NCI-H82 treated with DMSO at 0.1 percent for 48 hours (cell line): ENCODE data around the gene FIZ1.

Source experiments
- DNase-seq: peaks from one replicate; lab custom pipeline; 2025; ENCODE audit not compliant: unreplicated experiment; lab: John Stamatoyannopoulos, UW

The FIZ1 gene

DNA sequence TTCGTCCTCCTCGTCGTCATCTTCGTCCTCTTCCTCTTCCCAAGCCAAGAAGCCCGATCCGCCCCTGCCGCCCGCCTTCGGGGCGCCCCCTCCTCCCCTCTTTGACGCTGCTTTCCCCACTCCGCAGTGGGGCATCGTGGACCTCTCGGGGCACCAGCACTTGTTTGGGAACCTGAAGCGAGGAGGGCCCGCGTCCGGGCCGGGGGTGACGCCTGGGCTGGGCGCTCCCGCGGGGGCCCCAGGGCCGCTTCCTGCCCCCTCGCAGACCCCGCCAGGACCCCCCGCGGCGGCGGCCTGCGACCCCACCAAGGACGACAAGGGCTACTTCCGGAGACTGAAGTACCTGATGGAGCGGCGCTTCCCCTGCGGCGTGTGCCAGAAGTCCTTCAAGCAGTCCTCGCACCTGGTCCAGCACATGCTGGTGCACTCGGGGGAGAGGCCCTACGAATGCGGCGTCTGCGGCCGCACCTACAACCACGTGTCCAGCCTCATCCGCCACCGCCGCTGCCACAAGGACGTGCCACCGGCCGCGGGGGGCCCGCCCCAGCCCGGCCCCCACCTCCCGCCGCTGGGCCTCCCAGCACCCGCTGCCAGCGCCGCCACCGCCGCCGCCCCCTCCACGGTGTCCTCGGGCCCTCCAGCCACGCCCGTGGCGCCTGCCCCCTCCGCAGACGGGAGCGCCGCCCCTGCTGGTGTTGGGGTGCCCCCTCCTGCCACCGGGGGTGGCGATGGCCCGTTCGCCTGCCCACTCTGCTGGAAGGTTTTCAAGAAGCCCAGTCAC is 14.8 kb upstream of the FIZ1 start:
- DNase-seq, result no peak

DNA sequence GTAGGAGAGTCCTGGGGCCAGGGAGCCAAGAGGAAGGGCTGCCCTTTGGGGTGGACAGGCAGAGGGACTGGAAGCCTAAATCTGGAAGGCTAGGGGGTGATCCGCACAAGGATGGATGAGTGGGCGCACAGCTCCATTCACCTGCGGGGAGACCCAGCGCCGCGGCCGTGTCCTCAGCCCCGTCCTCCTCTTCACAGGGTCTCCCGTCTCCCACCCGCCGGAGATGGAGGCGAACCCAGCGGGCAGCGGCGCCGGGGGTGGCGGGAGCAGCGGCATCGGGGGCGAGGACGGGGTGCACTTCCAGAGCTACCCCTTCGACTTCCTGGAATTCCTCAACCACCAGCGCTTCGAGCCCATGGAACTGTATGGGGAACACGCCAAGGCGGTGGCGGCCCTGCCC is 14.1 kb upstream of the FIZ1 start:
- DNase-seq, result no peak

DNA sequence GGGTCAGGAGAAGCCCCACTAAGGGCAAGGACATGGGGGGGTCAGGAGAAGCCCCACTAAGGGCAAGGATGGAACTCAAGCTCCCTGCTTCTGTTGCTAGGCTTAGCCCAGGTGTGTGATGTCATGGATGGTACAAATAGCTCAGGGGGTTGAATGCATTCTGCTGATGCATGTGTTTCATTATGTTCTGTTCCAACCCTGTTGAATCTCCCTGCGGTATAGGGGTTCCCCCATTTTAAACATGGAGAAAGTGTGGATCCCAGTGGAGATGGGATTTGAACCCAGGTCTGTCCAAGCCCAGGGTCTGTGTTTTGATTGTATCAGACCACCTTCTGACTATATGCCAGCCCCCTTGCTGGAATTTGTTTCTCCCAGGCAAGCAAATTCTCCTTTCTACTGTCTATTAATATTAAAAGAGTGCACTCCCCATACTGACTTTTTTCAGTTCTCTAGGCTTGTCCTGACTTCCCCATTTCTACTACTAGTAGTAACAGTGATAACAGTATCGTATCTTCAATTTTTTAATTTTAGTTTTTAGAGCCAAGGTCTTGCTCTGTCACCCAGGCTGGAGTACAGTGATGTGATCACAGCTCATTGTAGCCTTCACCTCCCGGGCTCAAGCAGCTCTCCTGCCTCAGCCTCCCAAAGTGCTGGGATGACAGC is 12.8 kb upstream of the FIZ1 start:
- no peak for DNase-seq

DNA sequence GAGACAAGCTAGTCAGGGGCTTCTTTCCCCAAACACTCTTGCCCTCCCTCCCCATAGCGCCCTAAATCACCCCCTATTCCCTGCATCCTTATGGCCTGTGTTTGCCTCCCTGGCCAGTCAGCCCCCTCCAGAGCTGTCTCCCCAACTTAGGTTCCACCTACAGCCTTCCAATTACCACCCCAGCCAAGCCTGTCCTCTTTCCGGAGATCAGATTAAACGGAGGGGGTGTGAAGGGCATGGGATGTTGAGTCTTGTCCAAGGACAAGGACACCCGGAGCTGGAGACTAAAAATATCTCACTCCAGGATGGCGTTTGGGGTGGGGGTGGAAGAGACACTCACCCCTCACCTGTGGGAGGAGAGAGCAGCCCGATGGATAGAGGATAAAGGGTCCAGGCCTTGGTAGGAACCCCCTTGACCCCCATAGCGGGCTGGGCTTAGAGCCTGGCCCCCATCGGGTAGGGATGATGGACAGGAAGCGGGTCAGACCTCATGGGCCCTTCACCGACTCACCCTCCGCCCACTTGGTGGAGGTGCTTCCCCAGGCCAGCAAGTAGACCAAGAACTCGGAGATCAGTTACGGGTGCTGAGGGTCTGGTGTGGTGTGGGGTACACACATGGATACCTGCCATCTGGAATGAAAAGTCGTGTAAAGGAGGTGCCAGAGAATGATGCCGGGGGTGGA is 12.1 kb upstream of the FIZ1 start:
- no peak for DNase-seq

DNA sequence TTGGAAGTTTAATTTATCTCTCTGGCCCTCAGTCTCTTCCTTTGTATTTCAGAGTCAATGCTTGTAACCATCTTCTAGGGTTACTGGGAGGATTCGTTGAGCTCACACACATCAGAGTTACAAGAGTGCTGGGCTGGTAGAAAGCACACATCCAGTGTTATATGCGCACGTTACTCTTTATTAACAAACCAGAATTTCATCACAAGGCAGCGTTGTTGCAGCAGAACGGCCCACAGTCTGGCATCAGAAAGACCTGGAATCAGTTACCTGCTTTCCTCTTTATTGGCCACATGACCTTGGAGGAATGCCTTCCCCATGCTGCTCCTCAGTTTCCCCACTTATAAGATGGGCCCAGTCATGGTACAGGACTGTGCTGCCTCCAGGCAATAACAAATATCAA is 10.0 kb upstream of the FIZ1 start:
- DNase-seq, result no peak

DNA sequence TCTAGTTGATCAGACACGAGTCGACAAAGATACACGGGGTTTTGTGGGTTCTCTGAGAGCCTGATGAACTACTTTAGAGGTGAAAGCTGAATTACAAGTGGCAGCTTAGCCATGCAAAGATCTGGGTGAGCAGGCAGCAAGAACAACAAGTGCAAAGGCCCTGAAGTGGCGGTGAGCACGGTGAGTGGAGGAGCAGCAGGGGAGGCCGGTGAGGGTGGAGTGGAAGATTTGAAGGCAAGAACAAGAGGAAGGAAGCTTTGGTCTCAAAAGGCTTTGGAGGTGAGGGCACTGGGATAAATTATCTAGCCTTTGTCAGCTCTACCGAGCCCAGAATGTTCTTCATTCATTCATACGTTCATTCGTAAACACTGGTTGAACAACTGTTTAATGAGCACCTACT is 7.5 kb upstream of the FIZ1 start:
- no peak for DNase-seq

DNA sequence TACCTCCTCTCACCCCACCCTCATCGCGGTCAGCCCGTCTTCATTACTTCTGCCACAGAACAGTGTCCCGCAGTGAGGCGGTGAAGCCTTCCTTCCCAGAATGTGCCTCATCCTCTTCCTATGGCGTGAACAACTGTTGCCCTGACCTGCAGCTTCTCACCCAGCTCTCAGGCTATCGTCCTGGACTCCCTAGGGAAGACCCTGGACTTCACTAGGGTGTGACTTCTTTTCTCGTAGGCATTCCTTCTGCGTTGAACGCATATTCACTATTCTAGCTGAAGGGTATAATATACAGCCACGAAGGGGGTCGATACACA is 7.1 kb upstream of the FIZ1 start:
- no peak for DNase-seq

DNA sequence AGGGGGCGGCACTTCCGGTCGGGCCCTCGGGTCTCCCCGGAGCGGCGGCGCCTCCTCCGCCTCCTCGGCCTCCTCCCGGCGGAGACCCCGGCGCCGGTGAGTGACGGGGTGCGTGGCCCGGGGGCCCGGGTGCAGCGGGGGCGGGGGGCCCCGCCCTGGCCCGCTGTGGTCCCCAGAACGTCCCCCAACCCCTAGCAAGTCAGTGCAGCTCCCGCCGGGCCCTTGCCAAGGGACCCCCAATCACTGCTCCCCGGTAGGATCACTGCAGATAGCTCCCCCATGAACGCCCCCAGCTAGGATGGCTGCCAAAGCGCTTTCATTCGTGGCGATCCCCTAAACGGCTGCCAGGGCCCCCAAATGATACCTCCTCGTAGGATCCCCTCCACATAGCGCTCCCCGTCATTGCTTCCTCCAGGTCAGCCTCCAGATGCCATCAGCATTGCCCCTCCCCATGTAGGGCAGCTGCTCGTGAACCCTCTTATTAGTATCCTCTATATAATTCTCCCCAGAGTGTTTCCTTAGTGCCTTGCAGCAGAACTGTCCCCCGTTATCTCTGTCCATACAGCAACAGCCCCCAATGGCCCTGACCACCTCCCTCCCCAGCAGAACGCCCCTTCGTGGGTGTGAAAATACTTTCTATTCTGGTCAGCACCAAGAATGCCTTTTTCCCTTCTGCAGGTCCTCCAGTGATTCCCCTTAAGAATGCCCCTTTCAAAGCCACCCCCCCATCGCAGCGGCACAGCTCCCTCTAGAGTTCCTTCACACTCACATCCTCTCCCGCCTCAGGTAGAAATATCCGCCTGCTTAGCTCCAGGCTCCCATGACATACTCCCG is 6.5 kb upstream of the FIZ1 start, which contains the start of gene ZNF865:
Gene ZNF865 (plus strand): TSS at position 11 of the 834 bp plus-strand sequence. CDS start 7,972 bp downstream, outside the sequence.
- peak; percentile 75 for DNase-seq

DNA sequence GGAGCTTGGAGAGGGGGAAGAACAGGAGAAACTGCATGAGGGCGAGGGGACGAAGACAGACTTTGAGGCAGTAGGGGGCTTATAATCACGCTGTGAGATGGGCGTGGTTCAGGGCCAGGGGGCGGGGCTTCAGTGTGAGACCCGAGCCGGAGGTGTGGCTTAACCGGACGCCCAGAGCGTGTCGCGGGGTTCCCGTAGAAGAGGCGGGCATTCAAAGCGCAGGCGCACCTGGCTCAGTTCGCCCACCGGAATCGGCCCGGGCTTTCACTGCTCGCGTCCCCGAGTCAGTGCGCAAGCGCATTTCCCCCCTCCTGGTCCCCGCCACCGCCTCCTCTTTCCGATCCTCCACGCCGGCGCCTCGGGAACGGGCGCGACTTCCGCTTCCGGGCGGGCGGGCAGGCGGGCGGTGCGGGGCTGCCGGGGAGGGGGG is 5.9 kb upstream of the FIZ1 start:
- peak; percentile 97 for DNase-seq

DNA sequence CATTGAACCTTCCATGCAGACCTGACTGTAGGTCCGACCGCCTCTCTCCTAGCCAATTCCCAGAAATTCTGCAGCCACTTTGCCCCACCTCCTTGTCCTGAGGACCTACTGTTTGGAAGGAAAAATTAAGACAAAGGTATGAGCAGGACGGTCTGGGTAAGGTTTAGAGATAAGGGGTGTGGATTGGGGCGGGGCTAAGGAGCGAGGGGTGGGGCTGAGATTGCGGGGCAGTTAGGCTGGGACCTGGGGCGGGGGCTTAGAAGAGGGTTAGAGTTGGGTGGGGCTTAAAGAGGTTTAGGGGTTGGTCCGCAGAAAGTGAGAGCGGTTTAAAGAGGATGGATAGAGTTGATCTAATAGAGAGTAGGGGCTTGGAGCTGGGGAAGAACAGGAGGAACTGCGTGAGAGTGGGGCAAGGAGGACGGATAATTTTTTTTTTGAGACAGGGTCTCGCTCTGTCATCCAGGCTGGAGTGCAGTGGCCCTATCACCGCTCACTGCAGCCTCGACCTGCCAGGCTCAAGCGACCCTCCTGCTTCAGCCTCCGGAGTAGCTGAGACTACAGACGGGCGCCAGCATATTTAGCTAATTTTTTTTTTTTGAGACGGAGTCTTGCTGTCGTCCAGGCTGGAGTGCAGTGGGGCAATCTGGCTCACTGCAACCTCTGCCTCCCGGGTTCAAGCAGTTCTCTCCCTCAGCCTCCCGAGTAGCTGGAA is 4.4 kb upstream of the FIZ1 start:
- no peak for DNase-seq

DNA sequence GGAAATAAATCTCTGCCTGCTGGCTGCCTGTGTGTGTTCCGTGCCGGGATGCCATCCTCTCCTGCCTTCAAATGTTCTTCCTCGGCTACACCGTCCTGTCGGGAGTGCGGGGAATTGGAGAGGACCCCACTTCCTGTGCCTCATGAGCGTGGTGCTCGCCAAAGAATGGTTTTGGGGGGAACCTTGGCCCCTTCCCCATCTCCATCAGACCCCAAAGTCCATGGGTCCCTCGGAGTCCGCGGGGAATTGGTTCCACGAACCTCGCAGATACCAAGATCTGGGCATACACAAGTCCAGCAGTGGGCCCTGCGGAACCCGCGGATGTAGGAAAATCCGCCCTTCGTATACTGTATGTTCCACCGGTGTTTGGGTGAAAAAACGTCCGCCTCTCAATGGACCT is 3.8 kb upstream of the FIZ1 start:
- DNase-seq, result no peak

DNA sequence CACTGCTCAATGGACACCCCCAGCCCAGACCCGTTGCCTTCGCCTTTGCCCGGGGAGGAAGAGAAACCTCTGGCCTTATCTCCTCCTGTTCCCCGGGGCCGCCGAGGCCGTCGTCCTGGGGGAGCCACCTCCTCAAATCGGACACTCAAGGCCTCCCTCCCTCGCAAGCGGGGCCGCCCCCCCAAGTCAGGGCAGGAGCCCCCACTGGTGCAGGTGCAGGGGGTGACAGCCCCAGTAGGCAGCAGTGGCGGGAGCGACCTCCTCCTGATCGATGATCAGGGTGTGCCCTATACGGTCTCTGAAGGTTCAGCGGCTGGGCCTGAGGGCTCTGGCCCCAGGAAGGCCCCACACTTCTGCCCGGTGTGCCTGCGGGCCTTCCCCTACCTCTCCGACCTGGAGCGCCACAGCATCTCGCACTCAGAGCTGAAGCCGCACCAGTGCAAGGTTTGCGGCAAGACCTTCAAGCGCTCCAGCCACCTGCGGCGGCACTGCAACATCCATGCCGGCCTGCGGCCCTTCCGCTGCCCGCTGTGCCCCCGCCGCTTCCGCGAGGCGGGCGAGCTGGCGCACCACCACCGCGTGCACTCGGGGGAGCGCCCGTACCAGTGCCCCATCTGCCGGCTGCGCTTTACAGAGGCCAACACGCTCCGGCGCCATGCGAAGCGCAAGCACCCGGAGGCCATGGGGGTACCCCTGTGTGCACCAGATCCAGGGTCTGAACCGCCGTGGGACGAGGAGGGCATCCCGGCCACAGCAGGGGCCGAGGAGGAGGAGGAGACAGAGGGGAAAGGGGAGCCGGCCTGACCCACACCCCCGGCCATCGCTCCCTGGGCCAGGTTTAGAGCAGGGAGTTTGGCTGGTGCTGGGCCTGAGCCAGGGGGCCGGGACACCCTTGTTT is 3.0 kb upstream of the FIZ1 start:
- DNase-seq, result no peak

DNA sequence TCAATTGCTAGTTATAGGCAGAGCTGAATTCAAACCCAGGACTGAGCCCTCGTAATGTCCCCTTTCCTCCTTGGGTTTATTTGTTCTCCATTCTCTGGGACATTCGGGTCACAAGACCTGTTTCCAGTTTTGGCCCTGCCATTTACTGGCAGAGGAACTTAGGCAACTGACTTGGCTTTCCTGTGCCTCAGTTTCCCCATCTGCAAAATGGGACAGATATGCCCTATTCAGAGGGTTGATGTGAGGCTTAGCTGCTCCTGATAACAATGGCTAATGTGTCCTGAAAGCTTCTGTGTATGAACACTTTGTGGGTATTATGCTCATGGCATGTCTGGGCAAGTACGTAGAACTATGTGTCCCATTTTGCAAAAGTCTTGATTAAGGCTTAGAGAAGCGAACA is 1.8 kb upstream of the FIZ1 start:
- DNase-seq, result no peak

DNA sequence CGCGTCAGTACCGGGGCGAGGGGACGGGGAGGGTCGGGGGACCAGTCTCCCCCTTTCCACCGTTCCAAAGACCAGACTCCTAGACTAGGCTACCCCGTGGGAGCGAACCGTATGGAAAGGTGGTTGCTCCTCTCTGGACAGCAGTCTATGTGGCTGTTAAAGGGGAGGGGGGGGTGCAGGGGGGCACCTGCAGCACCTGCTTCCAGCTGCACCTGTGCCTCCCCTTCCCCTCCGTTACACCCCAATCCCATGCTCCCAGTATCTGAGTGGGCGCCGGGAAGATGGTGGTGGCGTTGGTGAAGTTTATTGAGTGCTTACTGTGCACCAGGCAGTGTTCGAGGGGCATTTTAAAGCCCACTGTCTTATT is 1.3 kb upstream of the FIZ1 start:
- no peak for DNase-seq

DNA sequence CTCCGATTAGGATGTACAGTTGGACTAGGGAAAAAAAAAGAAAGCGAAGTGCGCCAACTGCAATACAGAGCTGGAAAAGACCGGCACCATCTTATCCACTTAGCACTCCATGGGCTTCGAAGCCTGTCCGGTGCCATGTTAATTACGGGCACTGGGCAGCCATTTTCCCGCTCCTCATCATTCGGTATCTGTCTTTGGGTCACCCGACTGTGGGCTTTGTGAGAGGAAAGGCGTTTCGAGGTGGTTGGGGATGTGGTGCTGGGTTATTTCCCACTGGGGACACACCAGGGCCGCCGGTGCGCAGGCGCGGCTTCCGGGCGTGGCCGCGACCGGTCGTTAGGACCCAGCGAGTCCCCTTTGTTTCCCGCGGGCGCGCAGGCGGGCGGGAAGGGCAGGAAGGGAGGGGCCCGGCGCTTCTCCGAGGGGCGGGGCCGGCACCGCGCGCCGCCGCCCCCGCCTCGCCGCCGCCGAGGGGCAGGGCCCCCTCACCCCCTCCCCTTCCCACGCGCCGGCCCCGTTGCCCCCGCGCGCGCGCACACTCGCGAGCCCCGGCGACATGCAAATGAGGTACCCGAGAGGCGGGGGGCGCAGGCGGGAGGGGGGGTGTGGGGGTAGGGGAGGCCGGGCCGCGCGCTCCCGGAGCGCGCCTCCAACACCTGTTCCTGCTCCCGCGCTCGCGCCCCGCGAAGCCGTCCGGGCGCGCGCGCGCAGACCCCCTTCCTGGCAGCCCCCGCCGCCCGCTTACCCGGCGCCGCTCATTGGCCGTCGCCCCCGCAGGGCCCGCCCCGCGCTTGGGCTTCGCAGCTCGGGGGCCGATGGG is 735 bp upstream of the FIZ1 start, which contains the start of gene ZNF524:
Gene ZNF524 (plus strand): TSS at position 447 of the 820 bp plus-strand sequence. CDS start 1,825 bp downstream, outside the sequence.
- peak; percentile 98 for DNase-seq

DNA sequence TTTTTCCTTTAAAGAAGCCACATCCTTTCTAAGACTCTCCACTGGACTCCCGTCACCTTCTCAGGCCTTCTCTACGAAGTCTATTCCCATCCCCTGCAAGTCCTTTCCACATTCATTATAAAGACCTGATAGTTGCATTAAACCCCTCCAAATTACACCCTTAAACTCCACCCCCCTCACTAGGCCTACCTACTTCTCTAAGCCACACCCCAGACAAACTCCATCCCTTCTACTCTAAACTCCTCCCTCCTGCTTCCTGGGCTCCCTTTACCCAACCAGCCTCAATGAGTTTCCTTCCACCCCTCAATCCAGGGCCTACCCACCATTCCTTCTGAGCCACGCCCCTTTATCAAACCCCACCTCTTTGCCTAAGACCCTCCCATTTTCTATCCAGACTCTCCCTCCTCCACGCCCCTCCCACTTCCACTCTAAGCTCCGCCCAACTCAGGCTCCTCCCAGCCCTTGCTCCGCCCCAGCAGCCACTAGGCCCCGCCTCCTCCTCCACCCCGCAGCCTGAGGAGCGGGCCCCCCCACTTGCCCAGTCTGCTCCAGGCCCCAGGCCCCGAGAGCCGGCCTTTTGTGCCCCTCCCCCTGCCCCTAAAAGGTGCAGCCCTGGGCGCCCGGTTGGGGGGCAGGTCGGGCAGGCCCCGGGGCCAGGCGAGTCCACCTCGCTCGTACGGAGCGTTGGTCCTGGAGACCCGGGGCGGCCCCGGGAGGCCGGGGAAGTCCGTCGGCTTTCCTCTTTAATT is 424 bp downstream of the FIZ1 start:
- peak; percentile 91 for DNase-seq

DNA sequence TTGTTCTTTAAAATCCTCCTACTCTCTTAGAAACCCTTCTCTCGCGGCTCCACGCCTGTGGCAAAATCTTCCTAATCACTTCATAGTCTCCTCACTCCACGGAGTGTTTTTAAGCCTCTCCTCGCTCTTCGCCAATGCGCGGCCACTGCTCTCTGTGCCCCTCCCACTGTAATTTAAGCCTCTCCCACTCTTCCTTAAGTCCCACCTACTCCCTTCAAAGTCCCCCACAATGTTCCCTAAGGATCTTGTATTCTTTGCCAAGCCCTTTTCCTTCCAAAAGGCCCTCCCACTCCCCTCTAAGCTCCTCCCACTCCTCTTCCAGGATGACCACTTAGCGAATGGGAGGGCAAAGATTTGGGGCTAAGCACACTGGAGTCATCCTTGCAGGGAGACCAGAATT is 1.3 kb downstream of the FIZ1 start:
- DNase-seq, result no peak

DNA sequence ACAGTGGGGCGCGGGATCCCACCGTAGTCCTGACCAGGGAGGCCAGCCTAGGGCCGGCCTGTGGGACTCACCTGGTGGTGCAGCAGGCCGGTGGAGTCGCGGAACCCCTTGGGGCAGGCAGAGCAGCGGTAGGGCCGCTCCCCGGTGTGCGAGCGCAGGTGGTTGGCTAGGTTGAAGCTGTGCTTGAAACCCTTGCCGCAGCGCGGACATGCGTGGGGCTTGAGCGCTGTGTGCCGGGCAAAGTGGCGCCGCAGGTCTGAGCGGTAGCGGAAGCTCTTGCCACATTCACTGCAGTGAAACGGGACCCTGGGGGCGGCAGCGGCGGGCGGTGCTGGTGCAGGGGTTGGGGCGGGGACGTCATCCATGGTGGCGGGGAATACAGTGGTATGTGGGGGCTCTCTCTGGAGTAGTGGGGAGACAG is 1.8 kb downstream of the FIZ1 start:
- DNase-seq, result no peak
